WTC11 (cell line): ENCODE data around the gene ALMS1. TPM values are rescaled to one million over a fixed set of nuclear protein-coding genes. Genes with fewer than 3 reads are reported as not detected.

Experiments
- ATAC-seq: fragments of 200-7000 bp; cut with Tn5 transposase; 2 replicates; pipeline ENCODE4 v1.10.0; 2021; ENCODE audit warnings: mild to moderate bottlenecking, moderate library complexity
- Bru-seq: library from RNA; stranded (reverse); fragments of 400-500 nt; gene quantifications from one replicate; lab custom pipeline; 2021; lab: Mats Ljungman, UMichigan
- CTCF ChIA-PET: fragments of 300-600 bp; sonication (Branson Sonifier 250); formaldehyde crosslinking; loops from one replicate; lab custom pipeline; 2021; ENCODE audit warnings: antibody characterized with exemption; lab: Charles Lee
- POLR2A ChIA-PET: fragments of 350-600 bp; sonication (Branson Sonifier 250); formaldehyde crosslinking; loops from one replicate; lab custom pipeline; 2021; ENCODE audit warnings: antibody characterized with exemption; lab: Charles Lee
- DNase-seq: peaks from one replicate; pipeline ENCODE4 v3.0.0; 2021; ENCODE audit warnings: low spot score
- H3K27ac Mint-ChIP-seq: 2 replicates; pipeline ENCODE4 v1.8.0; 2021; ENCODE audit warnings: mixed read lengths
- H3K27me3 Mint-ChIP-seq: 2 replicates; pipeline ENCODE4 v1.8.0; 2021; ENCODE audit warnings: low read depth, mild to moderate bottlenecking, moderate library complexity, mixed read lengths
- H3K36me3 Mint-ChIP-seq: 2 replicates; pipeline ENCODE4 v1.8.0; 2021; ENCODE audit warnings: mixed read lengths
- H3K4me1 Mint-ChIP-seq: 2 replicates; pipeline ENCODE4 v1.8.0; 2022; ENCODE audit warnings: mixed read lengths
- H3K4me3 Mint-ChIP-seq: 2 replicates; pipeline ENCODE4 v1.8.0; 2021; ENCODE audit warnings: mild to moderate bottlenecking, moderate library complexity, mixed read lengths
- H3K9me3 Mint-ChIP-seq: 2 replicates; pipeline ENCODE4 v1.8.0; 2021; ENCODE audit warnings: mixed read lengths
- FOXJ3 ChIP-seq: sonication (generic); formaldehyde crosslinking; IDR thresholded peaks from 2 replicates; pipeline ENCODE4 v1.9.0; 2021; ENCODE audit warnings: missing genetic modification reagents, mild to moderate bottlenecking, borderline replicate concordance
- FOXK1 ChIP-seq: sonication (generic); formaldehyde crosslinking; IDR thresholded peaks from 2 replicates; pipeline ENCODE4 v1.8.0; 2022; ENCODE audit warnings: mild to moderate bottlenecking, moderate library complexity, missing genetic modification reagents
- FOXP1 ChIP-seq: sonication (generic); formaldehyde crosslinking; IDR thresholded peaks from 2 replicates; pipeline ENCODE4 v1.8.0; 2022; ENCODE audit warnings: missing genetic modification reagents, mild to moderate bottlenecking, moderate library complexity, borderline replicate concordance
- GABPB1 ChIP-seq: sonication (generic); formaldehyde crosslinking; IDR thresholded peaks from 2 replicates; pipeline ENCODE4 v1.8.1; 2023; ENCODE audit warnings: mild to moderate bottlenecking, missing genetic modification reagents
- HMGA2 ChIP-seq: fragments of 250-450 bp; sonication (Bioruptor Pico); IDR thresholded peaks from 2 replicates; pipeline ENCODE4 v1.4.0; 2021; ENCODE audit warnings: mild to moderate bottlenecking, moderate library complexity
- JUN ChIP-seq: sonication (generic); formaldehyde crosslinking; IDR thresholded peaks from 2 replicates; pipeline ENCODE4 v1.8.0; 2023; ENCODE audit warnings: mild to moderate bottlenecking, missing genetic modification reagents
- NFATC4 ChIP-seq: fragments of 250-450 bp; sonication (Bioruptor Pico); IDR thresholded peaks from 2 replicates; pipeline ENCODE4 v1.9.0; 2021; ENCODE audit warnings: mild to moderate bottlenecking
- PRRX2 ChIP-seq: fragments of 250-450 bp; sonication (Bioruptor Pico); IDR thresholded peaks from 2 replicates; pipeline ENCODE4 v1.8.0; 2021; ENCODE audit warnings: mild to moderate bottlenecking
- SOX15 ChIP-seq: fragments of 250-450 bp; sonication (Bioruptor Pico); IDR thresholded peaks from 2 replicates; pipeline ENCODE4 v1.9.0; 2021; ENCODE audit warnings: mild to moderate bottlenecking
- TCF7 ChIP-seq: sonication (generic); formaldehyde crosslinking; IDR thresholded peaks from 2 replicates; pipeline ENCODE4 v1.8.0; 2022; ENCODE audit warnings: mild to moderate bottlenecking, low read depth, missing genetic modification reagents, moderate library complexity
- TP53 ChIP-seq: sonication (generic); formaldehyde crosslinking; IDR thresholded peaks from 2 replicates; pipeline ENCODE4 v1.8.1; 2023; ENCODE audit warnings: mild to moderate bottlenecking, missing genetic modification reagents
- ZNF232 ChIP-seq: sonication (generic); formaldehyde crosslinking; IDR thresholded peaks from 2 replicates; pipeline ENCODE4 v1.8.0; 2022; ENCODE audit warnings: mild to moderate bottlenecking, missing genetic modification reagents
- long read RNA-seq, 3 experiments: library from RNA in 1 of 3; library from capped mRNA in 1 of 3; library from polyadenylated mRNA in 1 of 3; unstranded in 2 of 3; stranded (forward) in 1 of 3; transcript quantifications; one replicate each; pipeline ENCODE4 v2.0.0, GENCODE V29; 2021
- total RNA-seq: library from RNA; stranded (reverse); gene quantifications from 3 replicates; pipeline ENCODE4 v1.2.3, GENCODE V29; 2021
- TF ChIP-seq, protein P1 (sequence below): sonication (generic); formaldehyde crosslinking; IDR thresholded peaks from 2 replicates; pipeline ENCODE4 v1.8.0; 2022; ENCODE audit warnings: mild to moderate bottlenecking, missing genetic modification reagents
- TF ChIP-seq, protein P2 (sequence below): sonication (generic); formaldehyde crosslinking; IDR thresholded peaks from 2 replicates; pipeline ENCODE4 v1.8.1; 2022; ENCODE audit warnings: mild to moderate bottlenecking, moderate library complexity, missing genetic modification reagents
- TF ChIP-seq, protein P3 (sequence below): sonication (generic); formaldehyde crosslinking; IDR thresholded peaks from 2 replicates; pipeline ENCODE4 v1.8.1; 2022; ENCODE audit warnings: low read depth, mild to moderate bottlenecking, moderate library complexity, missing genetic modification reagents, borderline replicate concordance
- TF ChIP-seq, protein P4 (sequence below): sonication (generic); formaldehyde crosslinking; IDR thresholded peaks from 2 replicates; pipeline ENCODE4 v1.8.0; 2022; ENCODE audit warnings: mild to moderate bottlenecking, missing genetic modification reagents
- TF ChIP-seq, protein P5 (sequence below): sonication (generic); formaldehyde crosslinking; IDR thresholded peaks from 2 replicates; pipeline ENCODE4 v1.8.0; 2022; ENCODE audit warnings: mild to moderate bottlenecking, missing genetic modification reagents
- TF ChIP-seq, protein P6 (sequence below): fragments of 250-450 bp; sonication (Bioruptor Pico); IDR thresholded peaks from 2 replicates; pipeline ENCODE4 v1.9.0; 2021; ENCODE audit warnings: mild to moderate bottlenecking, borderline replicate concordance

ALMS1 gene, protein sequence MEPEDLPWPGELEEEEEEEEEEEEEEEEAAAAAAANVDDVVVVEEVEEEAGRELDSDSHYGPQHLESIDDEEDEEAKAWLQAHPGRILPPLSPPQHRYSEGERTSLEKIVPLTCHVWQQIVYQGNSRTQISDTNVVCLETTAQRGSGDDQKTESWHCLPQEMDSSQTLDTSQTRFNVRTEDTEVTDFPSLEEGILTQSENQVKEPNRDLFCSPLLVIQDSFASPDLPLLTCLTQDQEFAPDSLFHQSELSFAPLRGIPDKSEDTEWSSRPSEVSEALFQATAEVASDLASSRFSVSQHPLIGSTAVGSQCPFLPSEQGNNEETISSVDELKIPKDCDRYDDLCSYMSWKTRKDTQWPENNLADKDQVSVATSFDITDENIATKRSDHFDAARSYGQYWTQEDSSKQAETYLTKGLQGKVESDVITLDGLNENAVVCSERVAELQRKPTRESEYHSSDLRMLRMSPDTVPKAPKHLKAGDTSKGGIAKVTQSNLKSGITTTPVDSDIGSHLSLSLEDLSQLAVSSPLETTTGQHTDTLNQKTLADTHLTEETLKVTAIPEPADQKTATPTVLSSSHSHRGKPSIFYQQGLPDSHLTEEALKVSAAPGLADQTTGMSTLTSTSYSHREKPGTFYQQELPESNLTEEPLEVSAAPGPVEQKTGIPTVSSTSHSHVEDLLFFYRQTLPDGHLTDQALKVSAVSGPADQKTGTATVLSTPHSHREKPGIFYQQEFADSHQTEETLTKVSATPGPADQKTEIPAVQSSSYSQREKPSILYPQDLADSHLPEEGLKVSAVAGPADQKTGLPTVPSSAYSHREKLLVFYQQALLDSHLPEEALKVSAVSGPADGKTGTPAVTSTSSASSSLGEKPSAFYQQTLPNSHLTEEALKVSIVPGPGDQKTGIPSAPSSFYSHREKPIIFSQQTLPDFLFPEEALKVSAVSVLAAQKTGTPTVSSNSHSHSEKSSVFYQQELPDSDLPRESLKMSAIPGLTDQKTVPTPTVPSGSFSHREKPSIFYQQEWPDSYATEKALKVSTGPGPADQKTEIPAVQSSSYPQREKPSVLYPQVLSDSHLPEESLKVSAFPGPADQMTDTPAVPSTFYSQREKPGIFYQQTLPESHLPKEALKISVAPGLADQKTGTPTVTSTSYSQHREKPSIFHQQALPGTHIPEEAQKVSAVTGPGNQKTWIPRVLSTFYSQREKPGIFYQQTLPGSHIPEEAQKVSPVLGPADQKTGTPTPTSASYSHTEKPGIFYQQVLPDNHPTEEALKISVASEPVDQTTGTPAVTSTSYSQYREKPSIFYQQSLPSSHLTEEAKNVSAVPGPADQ (N-terminal part only)
- total RNA-seq, result 29.2 to 37.3 TPM (median 34.7 TPM) in 3 replicates
- Bru-seq, nascent RNA, result percentile 74 among the genes with signal in this experiment
- long read RNA-seq, experiment 1, partial matches to known transcripts, result 15 of 27 reads
- long read RNA-seq, experiment 1, other reads (novel, unspliced or antisense), result 12 of 27 reads
- long read RNA-seq, experiment 2, full-length matches to known transcripts, result 1 of 20 reads
- long read RNA-seq, experiment 2, partial matches to known transcripts, result 15 of 20 reads
- long read RNA-seq, experiment 2, other reads (novel, unspliced or antisense), result 4 of 20 reads
- long read RNA-seq, experiment 3, result 0 reads

DNA sequence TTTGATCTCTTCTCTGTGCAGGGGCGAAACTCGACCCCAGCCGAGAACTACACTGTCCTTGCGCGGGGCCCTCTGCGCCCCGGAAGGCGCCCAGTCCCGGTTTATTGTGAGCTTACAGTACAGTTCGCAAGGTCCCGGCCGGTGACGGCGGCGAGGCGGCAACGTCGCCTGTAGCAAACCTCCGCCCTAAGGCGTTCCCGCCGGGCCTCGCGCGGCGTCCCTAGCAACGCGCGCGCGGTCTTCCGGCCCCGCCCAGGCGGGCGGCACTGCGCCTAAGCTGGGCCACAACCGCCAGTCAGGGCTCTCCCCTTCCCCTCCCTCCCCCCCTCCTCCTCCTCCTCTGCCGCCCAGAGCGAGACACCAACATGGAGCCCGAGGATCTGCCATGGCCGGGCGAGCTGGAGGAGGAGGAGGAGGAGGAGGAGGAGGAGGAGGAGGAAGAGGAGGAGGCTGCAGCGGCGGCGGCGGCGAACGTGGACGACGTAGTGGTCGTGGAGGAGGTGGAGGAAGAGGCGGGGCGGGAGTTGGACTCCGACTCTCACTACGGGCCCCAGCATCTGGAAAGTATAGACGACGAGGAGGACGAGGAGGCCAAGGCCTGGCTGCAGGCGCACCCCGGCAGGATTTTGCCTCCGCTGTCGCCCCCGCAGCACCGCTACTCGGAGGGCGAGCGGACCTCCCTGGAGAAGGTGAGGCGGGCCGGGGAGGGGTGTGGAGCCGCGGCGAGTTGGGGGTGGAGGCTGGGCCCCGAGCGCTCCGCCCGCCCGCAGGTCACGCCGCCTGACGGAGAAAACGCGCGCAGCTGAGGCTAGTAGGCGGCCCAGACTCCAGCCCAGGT, at the start of gene ALMS1:
ALMS1 (plus strand) TSS at position 333 of the 838 bp plus-strand sequence; CDS start at position 366, 33 bp downstream.
- no peaks in the 10 kb centered on the region for H3K9me3 Mint-ChIP-seq
- H3K4me3 Mint-ChIP-seq, result peak within 1 kb of the TSS; percentile 94
- H3K4me1 Mint-ChIP-seq, result peaks cover 17% of the 10 kb centered on the region
- H3K27ac Mint-ChIP-seq, result peak within 1 kb of the TSS; percentile 93
- peak; percentile 89 for ATAC-seq
- peaks cover 34% of the 10 kb centered on the region for H3K27me3 Mint-ChIP-seq
- ChIA-PET CTCF (interaction anchor here (0.6 to 2.2 kb wide), 6 partner anchors 19 to 498 kb away, joined by 3 to 16 read pairs (median 3); partner anchors contain the start of genes FBXO41 and SPR), POLR2A (interaction anchor here (0.7 to 0.8 kb wide), 3 partner anchors 45 to 165 kb away, joined by 3 read pairs; partner anchors contain the start of gene CCT7)
- DNase-seq, result peak; percentile 86
- H3K36me3 Mint-ChIP-seq, result no peaks in the 10 kb centered on the region
- TF ChIP-seq, protein P1, sequence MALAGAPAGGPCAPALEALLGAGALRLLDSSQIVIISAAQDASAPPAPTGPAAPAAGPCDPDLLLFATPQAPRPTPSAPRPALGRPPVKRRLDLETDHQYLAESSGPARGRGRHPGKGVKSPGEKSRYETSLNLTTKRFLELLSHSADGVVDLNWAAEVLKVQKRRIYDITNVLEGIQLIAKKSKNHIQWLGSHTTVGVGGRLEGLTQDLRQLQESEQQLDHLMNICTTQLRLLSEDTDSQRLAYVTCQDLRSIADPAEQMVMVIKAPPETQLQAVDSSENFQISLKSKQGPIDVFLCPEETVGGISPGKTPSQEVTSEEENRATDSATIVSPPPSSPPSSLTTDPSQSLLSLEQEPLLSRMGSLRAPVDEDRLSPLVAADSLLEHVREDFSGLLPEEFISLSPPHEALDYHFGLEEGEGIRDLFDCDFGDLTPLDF (CRISPR knock-in tag), result no peak
- TF ChIP-seq FOXP1 (CRISPR knock-in tag) (peak; percentile 77; the same call in 1 of the 2 replicates), TCF7 (CRISPR knock-in tag) (no peak), ZNF232 (CRISPR knock-in tag) (peak; percentile 74; the same call in 1 of the 2 replicates), FOXJ3 (CRISPR knock-in tag) (no peak), JUN (CRISPR knock-in tag) (no peak), GABPB1 (CRISPR knock-in tag) (peak; percentile 34; the same call in 1 of the 2 replicates), FOXK1 (CRISPR knock-in tag) (0 out of 2 replicates have a peak, but pooled peaks have one; percentile 48), SOX15 (no peak), PRRX2 (CRISPR knock-in tag) (no peak), HMGA2 (no peak), TP53 (no peak), NFATC4 (CRISPR knock-in tag) (no peak)
- TF ChIP-seq, protein P2, sequence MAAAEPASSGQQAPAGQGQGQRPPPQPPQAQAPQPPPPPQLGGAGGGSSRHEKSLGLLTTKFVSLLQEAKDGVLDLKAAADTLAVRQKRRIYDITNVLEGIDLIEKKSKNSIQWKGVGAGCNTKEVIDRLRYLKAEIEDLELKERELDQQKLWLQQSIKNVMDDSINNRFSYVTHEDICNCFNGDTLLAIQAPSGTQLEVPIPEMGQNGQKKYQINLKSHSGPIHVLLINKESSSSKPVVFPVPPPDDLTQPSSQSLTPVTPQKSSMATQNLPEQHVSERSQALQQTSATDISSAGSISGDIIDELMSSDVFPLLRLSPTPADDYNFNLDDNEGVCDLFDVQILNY (CRISPR knock-in tag), result 0 out of 2 replicates have a peak, but pooled peaks have one; percentile 45
- TF ChIP-seq, protein P3, sequence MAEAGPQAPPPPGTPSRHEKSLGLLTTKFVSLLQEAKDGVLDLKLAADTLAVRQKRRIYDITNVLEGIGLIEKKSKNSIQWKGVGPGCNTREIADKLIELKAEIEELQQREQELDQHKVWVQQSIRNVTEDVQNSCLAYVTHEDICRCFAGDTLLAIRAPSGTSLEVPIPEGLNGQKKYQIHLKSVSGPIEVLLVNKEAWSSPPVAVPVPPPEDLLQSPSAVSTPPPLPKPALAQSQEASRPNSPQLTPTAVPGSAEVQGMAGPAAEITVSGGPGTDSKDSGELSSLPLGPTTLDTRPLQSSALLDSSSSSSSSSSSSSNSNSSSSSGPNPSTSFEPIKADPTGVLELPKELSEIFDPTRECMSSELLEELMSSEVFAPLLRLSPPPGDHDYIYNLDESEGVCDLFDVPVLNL (CRISPR knock-in tag), result no peak; the same call in 1 of the 2 replicates
- TF ChIP-seq, protein P4, sequence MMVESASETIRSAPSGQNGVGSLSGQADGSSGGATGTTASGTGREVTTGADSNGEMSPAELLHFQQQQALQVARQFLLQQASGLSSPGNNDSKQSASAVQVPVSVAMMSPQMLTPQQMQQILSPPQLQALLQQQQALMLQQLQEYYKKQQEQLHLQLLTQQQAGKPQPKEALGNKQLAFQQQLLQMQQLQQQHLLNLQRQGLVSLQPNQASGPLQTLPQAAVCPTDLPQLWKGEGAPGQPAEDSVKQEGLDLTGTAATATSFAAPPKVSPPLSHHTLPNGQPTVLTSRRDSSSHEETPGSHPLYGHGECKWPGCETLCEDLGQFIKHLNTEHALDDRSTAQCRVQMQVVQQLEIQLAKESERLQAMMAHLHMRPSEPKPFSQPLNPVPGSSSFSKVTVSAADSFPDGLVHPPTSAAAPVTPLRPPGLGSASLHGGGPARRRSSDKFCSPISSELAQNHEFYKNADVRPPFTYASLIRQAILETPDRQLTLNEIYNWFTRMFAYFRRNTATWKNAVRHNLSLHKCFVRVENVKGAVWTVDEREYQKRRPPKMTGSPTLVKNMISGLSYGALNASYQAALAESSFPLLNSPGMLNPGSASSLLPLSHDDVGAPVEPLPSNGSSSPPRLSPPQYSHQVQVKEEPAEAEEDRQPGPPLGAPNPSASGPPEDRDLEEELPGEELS (CRISPR knock-in tag), result peak; percentile 19; the same call in 1 of the 2 replicates
- TF ChIP-seq, protein P5, sequence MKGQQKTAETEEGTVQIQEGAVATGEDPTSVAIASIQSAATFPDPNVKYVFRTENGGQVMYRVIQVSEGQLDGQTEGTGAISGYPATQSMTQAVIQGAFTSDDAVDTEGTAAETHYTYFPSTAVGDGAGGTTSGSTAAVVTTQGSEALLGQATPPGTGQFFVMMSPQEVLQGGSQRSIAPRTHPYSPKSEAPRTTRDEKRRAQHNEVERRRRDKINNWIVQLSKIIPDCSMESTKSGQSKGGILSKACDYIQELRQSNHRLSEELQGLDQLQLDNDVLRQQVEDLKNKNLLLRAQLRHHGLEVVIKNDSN (CRISPR knock-in tag), result peak; percentile 38; the same call in 1 of the 2 replicates
- TF ChIP-seq, protein P6, sequence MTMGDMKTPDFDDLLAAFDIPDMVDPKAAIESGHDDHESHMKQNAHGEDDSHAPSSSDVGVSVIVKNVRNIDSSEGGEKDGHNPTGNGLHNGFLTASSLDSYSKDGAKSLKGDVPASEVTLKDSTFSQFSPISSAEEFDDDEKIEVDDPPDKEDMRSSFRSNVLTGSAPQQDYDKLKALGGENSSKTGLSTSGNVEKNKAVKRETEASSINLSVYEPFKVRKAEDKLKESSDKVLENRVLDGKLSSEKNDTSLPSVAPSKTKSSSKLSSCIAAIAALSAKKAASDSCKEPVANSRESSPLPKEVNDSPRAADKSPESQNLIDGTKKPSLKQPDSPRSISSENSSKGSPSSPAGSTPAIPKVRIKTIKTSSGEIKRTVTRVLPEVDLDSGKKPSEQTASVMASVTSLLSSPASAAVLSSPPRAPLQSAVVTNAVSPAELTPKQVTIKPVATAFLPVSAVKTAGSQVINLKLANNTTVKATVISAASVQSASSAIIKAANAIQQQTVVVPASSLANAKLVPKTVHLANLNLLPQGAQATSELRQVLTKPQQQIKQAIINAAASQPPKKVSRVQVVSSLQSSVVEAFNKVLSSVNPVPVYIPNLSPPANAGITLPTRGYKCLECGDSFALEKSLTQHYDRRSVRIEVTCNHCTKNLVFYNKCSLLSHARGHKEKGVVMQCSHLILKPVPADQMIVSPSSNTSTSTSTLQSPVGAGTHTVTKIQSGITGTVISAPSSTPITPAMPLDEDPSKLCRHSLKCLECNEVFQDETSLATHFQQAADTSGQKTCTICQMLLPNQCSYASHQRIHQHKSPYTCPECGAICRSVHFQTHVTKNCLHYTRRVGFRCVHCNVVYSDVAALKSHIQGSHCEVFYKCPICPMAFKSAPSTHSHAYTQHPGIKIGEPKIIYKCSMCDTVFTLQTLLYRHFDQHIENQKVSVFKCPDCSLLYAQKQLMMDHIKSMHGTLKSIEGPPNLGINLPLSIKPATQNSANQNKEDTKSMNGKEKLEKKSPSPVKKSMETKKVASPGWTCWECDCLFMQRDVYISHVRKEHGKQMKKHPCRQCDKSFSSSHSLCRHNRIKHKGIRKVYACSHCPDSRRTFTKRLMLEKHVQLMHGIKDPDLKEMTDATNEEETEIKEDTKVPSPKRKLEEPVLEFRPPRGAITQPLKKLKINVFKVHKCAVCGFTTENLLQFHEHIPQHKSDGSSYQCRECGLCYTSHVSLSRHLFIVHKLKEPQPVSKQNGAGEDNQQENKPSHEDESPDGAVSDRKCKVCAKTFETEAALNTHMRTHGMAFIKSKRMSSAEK (CRISPR knock-in tag), result no peak
